ENCODE data around the gene PITX1. TPM values are rescaled to one million over a fixed set of nuclear protein-coding genes. Genes with fewer than 3 reads are reported as not detected.

PITX1 gene
- total RNA-seq, 1 experiment from 2014 or later: 31.0 TPM

DNA sequence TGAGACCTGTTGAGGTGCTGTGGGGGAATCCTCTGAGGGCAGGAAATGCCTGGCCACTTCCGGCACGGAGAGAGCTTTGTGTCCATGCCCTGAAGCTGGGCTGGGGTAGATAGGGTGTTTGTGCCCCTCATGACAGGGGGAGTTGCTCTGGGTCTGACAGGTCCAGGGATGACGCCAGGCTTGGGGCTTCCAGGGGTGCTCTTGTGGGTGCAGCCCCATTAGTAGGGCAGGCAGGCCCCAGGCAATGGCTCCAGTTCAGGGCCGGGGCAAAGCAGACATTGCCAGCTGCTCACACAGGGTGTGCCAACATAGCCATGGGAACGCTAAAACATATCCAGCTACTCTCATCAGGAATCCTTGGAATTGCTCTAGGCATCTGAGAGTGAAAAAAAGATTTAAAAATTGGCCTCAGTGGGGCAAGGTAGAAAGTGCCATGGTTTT, 21.1 kb downstream of the PITX1 start:
- Histone ChIP-seq H3K79me2 (ENCODE audit: insufficient read depth, low read length) (no peaks in the 10 kb centered on the region), H4K20me1 (ENCODE audit: insufficient read depth) (no peaks in the 10 kb centered on the region), H3K4me2 (ENCODE audit: low read length) (no peak overlapping the region), H3K27me3 (ENCODE audit: insufficient read depth, low read length) (no peaks in the 10 kb centered on the region), H3K9ac (ENCODE audit: low read length) (no peak overlapping the region), H3K9me2 (ENCODE audit: insufficient read depth) (no peaks in the 10 kb centered on the region), H3K4me1 (ENCODE audit: control insufficient read depth in 1 of 2, insufficient read depth in 2 of 2, low read length in 2 of 2) (no peaks in the 10 kb centered on the region), H3K36me3 (ENCODE audit: control insufficient read depth in 1 of 2, insufficient read depth in 2 of 2, low read length in 2 of 2) (no peaks in the 10 kb centered on the region), H3K9me3 (ENCODE audit: control insufficient read depth in 1 of 2, insufficient read depth in 1 of 2, low read depth in 1 of 2, low read length in 2 of 2) (no peaks in the 10 kb centered on the region), H3K4me3 (replicated peaks in 1 of 2; ENCODE audit: low read depth in 1 of 2, low read length in 2 of 2) (no peak overlapping the region), H2AFZ (ENCODE audit: low read depth, low read length, poor library complexity, severe bottlenecking) (no peak overlapping the region), H3K27ac (ENCODE audit: low read depth, low read length) (no peak overlapping the region)
- no TSS peak for BruUV-seq (replicated peaks)
- POLR2A ChIA-PET: no interaction called here
- intact Hi-C loops (cut with micrococcal nuclease): no loop called here
- TF ChIP-seq YY1 (IDR thresholded peaks at IDR 0.05; ENCODE audit: extremely low read depth, insufficient replicate concordance, low read depth, low read length): no peak
- TF ChIP-seq, protein P1, sequence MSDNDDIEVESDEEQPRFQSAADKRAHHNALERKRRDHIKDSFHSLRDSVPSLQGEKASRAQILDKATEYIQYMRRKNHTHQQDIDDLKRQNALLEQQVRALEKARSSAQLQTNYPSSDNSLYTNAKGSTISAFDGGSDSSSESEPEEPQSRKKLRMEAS (IDR thresholded peaks at IDR 0.05): no peak
- TF ChIP-seq ZFX (IDR thresholded peaks at IDR 0.05): no peak
- no peak for TF ChIP-seq ZNF274 (IDR thresholded peaks at IDR 0.05; ENCODE audit: low read depth, low read length)
- TF ChIP-seq ELF1 (IDR thresholded peaks at IDR 0.05; ENCODE audit: borderline replicate concordance, low read depth): no peak
- no peak for TF ChIP-seq CEBPB (IDR thresholded peaks at IDR 0.05; ENCODE audit: low read depth)
- no peak for TF ChIP-seq EZH2phosphoT487 (IDR thresholded peaks at IDR 0.05; ENCODE audit: borderline replicate concordance)
- RAD21 ChIA-PET (ENCODE audit: low non-redundant PET in 1 of 2, low total read pairs in 2 of 2, uncharacterized antibody in 2 of 2, unreplicated experiment in 2 of 2): no interaction called here
- DNase-seq (ENCODE audit: low read depth, low spot score) (no peak), ATAC-seq (no peak)
- CTCF ChIA-PET: interaction anchor here (1.5 kb wide), 1 partner anchor 96 kb away, joined by 3 read pairs; no protein-coding TSS in a partner anchor

DNA sequence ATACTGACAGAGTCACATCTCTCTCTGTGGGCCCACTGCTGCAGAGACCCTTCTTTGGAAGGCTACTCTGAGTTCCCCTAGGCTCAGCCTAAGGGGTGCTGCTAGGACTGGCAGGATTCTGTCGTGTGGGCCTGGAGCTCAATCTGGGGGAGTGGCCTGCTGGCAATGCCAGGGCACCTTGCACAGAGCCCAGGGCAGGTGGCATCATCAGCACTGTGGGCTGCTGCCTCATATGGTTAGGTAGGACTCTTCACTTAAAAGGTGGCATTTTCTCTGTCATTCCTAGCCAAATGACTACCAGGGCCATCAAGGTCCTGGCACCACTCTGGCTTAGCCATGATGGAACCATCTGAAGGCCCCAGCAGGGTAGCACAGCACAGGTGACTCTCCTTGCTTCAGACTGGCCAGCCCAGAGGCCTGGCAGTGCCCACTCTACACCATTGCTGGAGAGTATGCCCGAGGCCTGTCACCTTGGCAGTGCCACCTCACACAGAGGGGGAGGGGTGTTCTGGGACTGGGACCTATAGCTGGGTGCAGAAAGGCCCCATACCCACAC, 21.9 kb downstream of the PITX1 start:
- ChIA-PET POLR2A (no interaction called here), CTCF (interaction anchor here (1.5 kb wide), 1 partner anchor 95 kb away, joined by 3 read pairs; no protein-coding TSS in a partner anchor), RAD21 (ENCODE audit: low non-redundant PET in 1 of 2, low total read pairs in 2 of 2, uncharacterized antibody in 2 of 2, unreplicated experiment in 2 of 2) (no interaction called here)
- H3K79me2 ChIP-seq (ENCODE audit: insufficient read depth, low read length): no peaks in the 10 kb centered on the region
- no peak overlapping the region for H2AFZ ChIP-seq (ENCODE audit: low read depth, low read length, poor library complexity, severe bottlenecking)
- no peaks in the 10 kb centered on the region for H4K20me1 ChIP-seq (ENCODE audit: insufficient read depth)
- no peak overlapping the region for H3K4me2 ChIP-seq (ENCODE audit: low read length)
- no peaks in the 10 kb centered on the region for H3K9me3 ChIP-seq (ENCODE audit: control insufficient read depth in 1 of 2, insufficient read depth in 1 of 2, low read depth in 1 of 2, low read length in 2 of 2)
- TF ChIP-seq ELF1 (IDR thresholded peaks at IDR 0.05; ENCODE audit: borderline replicate concordance, low read depth) (no peak), RAD21 (IDR thresholded peaks at IDR 0.05; ENCODE audit: low read depth) (no peak), EGR1 (IDR thresholded peaks at IDR 0.05; ENCODE audit: low read depth) (no peak), EZH2 (IDR thresholded peaks at IDR 0.05) (no peak), TCF7L2 (IDR thresholded peaks at IDR 0.05; ENCODE audit: borderline replicate concordance, extremely low read depth, insufficient read depth, insufficient read length) (no peak), SRF (IDR thresholded peaks at IDR 0.05; ENCODE audit: low read depth) (no peak)
- TF ChIP-seq, protein P2, sequence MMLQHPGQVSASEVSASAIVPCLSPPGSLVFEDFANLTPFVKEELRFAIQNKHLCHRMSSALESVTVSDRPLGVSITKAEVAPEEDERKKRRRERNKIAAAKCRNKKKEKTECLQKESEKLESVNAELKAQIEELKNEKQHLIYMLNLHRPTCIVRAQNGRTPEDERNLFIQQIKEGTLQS (IDR thresholded peaks at IDR 0.05): no peak
- TF ChIP-seq, protein P3, sequence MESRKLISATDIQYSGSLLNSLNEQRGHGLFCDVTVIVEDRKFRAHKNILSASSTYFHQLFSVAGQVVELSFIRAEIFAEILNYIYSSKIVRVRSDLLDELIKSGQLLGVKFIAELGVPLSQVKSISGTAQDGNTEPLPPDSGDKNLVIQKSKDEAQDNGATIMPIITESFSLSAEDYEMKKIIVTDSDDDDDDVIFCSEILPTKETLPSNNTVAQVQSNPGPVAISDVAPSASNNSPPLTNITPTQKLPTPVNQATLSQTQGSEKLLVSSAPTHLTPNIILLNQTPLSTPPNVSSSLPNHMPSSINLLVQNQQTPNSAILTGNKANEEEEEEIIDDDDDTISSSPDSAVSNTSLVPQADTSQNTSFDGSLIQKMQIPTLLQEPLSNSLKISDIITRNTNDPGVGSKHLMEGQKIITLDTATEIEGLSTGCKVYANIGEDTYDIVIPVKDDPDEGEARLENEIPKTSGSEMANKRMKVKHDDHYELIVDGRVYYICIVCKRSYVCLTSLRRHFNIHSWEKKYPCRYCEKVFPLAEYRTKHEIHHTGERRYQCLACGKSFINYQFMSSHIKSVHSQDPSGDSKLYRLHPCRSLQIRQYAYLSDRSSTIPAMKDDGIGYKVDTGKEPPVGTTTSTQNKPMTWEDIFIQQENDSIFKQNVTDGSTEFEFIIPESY (IDR thresholded peaks at IDR 0.05; ENCODE audit: extremely low read depth, insufficient replicate concordance, low read length): no peak
- intact Hi-C loops (cut with micrococcal nuclease): no loop called here
- H3K27me3 ChIP-seq (ENCODE audit: insufficient read depth, low read length): no peaks in the 10 kb centered on the region
- no peak for DNase-seq (ENCODE audit: low read depth, low spot score)
- H3K36me3 ChIP-seq (ENCODE audit: control insufficient read depth in 1 of 2, insufficient read depth in 2 of 2, low read length in 2 of 2): no peaks in the 10 kb centered on the region
- H3K9ac ChIP-seq (ENCODE audit: low read length): no peak overlapping the region
- ATAC-seq: no peak
- no peaks in the 10 kb centered on the region for H3K9me2 ChIP-seq (ENCODE audit: insufficient read depth)
- H3K4me1 ChIP-seq (ENCODE audit: control insufficient read depth in 1 of 2, insufficient read depth in 2 of 2, low read length in 2 of 2): no peaks in the 10 kb centered on the region
- H3K27ac ChIP-seq (ENCODE audit: low read depth, low read length): no peak overlapping the region
- H3K4me3 ChIP-seq (replicated peaks in 1 of 2; ENCODE audit: low read depth in 1 of 2, low read length in 2 of 2): no peak overlapping the region
- BruUV-seq (replicated peaks): no TSS peak
